Measurements from ENCODE around the gene PPM1H. TPM values are rescaled to one million over a fixed set of nuclear protein-coding genes. Genes with fewer than 3 reads are reported as not detected.

Gene PPM1H
- total RNA-seq, 4 donors from 2014 or later: 1.1 to 2.4 (median 1.7) TPM

GRCh38 chr12:62694632-62695031 lies 240.3 kb downstream of the PPM1H start:
- TF ChIP-seq CTCF (IDR thresholded peaks at IDR 0.05) (no peak), POLR2A (IDR thresholded peaks at IDR 0.05) (no peak)
- 95 to 96% methylated on average over 3 of the region's 3 CpGs for WGBS, 2 donors
- intact Hi-C loops (cut with DNase I; ENCODE audit: low total_unique reads): no loop called here
- H3K4me3 ChIP-seq (ENCODE audit: low read depth, poor library complexity, severe bottlenecking): no peak overlapping the region
- no peak for DNase-seq (ENCODE audit: low spot score in 2 of 2)

DNA sequence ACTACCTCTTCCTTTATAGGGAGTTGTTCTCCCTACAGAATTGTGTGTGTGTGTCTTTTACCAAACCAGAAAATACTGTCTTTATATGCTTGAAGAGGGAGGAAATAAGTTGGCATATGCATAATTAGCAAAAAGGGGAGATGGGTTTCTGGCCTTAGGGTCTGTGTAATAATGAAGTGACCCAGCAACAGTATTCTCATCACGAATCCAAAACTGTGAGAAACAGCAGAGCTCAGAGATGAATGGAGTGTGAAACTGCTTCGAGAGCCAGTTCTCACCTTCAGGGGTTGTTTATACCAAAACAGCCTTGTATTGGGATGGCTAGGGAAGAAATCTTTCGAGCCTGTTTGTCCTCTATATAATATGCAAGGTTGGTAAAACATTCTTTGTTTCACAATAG lies 240.8 kb downstream of the PPM1H start:
- intact Hi-C loops (cut with DNase I; ENCODE audit: low total_unique reads): no loop called here
- WGBS, 2 donors: 73% methylated on average over 3 of the region's 3 CpGs

GRCh38 chr12:62693376-62694050 lies 241.4 kb downstream of the PPM1H start:
- intact Hi-C loops (cut with DNase I; ENCODE audit: low total_unique reads): no loop called here
- TF ChIP-seq POLR2A (IDR thresholded peaks at IDR 0.05): no peak
- TF ChIP-seq CTCF (IDR thresholded peaks at IDR 0.05): no peak
- peak in 1 of 2 donors; percentile 69 for DNase-seq (ENCODE audit: low spot score in 2 of 2)
- WGBS, 2 donors: 79% methylated on average over 15 of the region's 15 CpGs
- H3K4me3 ChIP-seq (ENCODE audit: low read depth, poor library complexity, severe bottlenecking): no peak overlapping the region

More for the DNA sequence above, 240.8 kb downstream of the PPM1H start:
- DNase-seq (ENCODE audit: low spot score in 2 of 2): no peak
- TF ChIP-seq POLR2A (IDR thresholded peaks at IDR 0.05): no peak
- TF ChIP-seq CTCF (IDR thresholded peaks at IDR 0.05): no peak
- H3K4me3 ChIP-seq (ENCODE audit: low read depth, poor library complexity, severe bottlenecking): no peak overlapping the region

DNA sequence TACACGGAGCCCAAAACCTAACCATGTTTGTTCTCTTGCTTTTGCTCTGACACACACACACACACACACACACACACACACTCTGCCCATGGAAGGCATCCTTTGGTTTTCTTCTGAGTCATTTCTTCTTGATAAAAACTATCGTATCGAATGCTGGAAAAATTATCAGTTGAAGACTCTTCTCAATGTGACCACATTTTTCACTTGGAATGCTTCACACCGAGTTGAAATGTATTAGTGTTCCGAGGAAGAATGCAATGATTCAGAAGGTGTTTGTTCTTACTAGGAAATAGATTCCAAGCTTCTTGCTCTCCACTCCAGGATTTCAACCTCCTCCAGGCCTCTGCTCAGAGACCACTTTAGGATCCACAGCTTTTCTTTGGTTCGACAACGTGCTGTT lies 242.1 kb downstream of the PPM1H start:
- WGBS, 2 donors: 76 to 79% methylated on average over 7 of the region's 7 CpGs
- intact Hi-C loops (cut with DNase I; ENCODE audit: low total_unique reads): no loop called here
- TF ChIP-seq CTCF (IDR thresholded peaks at IDR 0.05) (no peak), POLR2A (IDR thresholded peaks at IDR 0.05) (no peak)

GRCh38 chr12:62691309-62691708 lies 243.6 kb downstream of the PPM1H start:
- no peak overlapping the region for H3K4me3 ChIP-seq (ENCODE audit: low read depth, poor library complexity, severe bottlenecking)
- TF ChIP-seq CTCF (IDR thresholded peaks at IDR 0.05) (no peak), POLR2A (IDR thresholded peaks at IDR 0.05) (no peak)
- 97 to 100% methylated on average over 3 of the region's 3 CpGs for WGBS, 2 donors
- DNase-seq (ENCODE audit: low spot score in 2 of 2): no peak
- intact Hi-C loops (cut with DNase I; ENCODE audit: low total_unique reads): no loop called here

More for the DNA sequence above, 242.1 kb downstream of the PPM1H start:
- H3K4me3 ChIP-seq (ENCODE audit: low read depth, poor library complexity, severe bottlenecking): no peak overlapping the region
- peak in 1 of 2 donors; percentile 4 for DNase-seq (ENCODE audit: low spot score in 2 of 2)

Data from lower leg skin (tissue), 4 donors.